SK-N-DZ (cell line): ENCODE measurements around the gene TPM4.
"Not testable (repeated sequence)": the region's sequence is repeated elsewhere in the genome, so short reads cannot be mapped to it uniquely, and the experiment has no call there.

Experiments
- DNase-seq: peaks from one replicate; pipeline ENCODE4 v3.0.0-alpha.2; 2015; ENCODE audit warnings: low spot score

Gene TPM4

GRCh38 chr19:16095071-16095571, 18.8 kb downstream of the TPM4 start:
- no peak for DNase-seq

- no peak for DNase-seq
Measured at GRCh38 chr19:16096280-16096855, 20.1 kb downstream of the TPM4 start.

GRCh38 chr19:16098416-16098768, 22.1 kb downstream of the TPM4 start:
- no peak for DNase-seq

- DNase-seq = no peak
Measured at GRCh38 chr19:16098821-16099220, 22.5 kb downstream of the TPM4 start.

- DNase-seq = not testable (repeated sequence)
Measured at GRCh38 chr19:16099314-16099965, 23.1 kb downstream of the TPM4 start.

GRCh38 chr19:16100524-16100923, 24.2 kb downstream of the TPM4 start:
- no peak for DNase-seq

- no peak for DNase-seq
Measured at GRCh38 chr19:16104722-16105121, 28.4 kb downstream of the TPM4 start.

GRCh38 chr19:16106121-16106520, 29.8 kb downstream of the TPM4 start:
- DNase-seq = no peak

- DNase-seq = peak; percentile 98
Measured at GRCh38 chr19:16111160-16111908, 35.0 kb downstream of the TPM4 start, which contains the start of gene RAB8A. TSS of gene RAB8A (plus strand) at chr19:16111889. CDS start at chr19:16111902, 13 bp downstream.

GRCh38 chr19:16111909-16112752, 35.8 kb downstream of the TPM4 start:
- no peak for DNase-seq

GRCh38 chr19:16112778-16113177, 36.5 kb downstream of the TPM4 start:
- DNase-seq = no peak

- no peak for DNase-seq
Measured at GRCh38 chr19:16113727-16114126, 37.4 kb downstream of the TPM4 start.

GRCh38 chr19:16115301-16116039, 39.2 kb downstream of the TPM4 start:
- no peak for DNase-seq

GRCh38 chr19:16116067-16116466, 39.8 kb downstream of the TPM4 start:
- no peak for DNase-seq

GRCh38 chr19:16117594-16118033, 41.3 kb downstream of the TPM4 start:
- no peak for DNase-seq

- no peak for DNase-seq
Measured at GRCh38 chr19:16118489-16119033, 42.3 kb downstream of the TPM4 start.

- DNase-seq = not testable (repeated sequence)
Measured at GRCh38 chr19:16119075-16119857, 43.0 kb downstream of the TPM4 start.

GRCh38 chr19:16121141-16121540, 44.8 kb downstream of the TPM4 start:
- no peak for DNase-seq

GRCh38 chr19:16121967-16122366, 45.7 kb downstream of the TPM4 start:
- DNase-seq = no peak

- no peak for DNase-seq
Measured at GRCh38 chr19:16124953-16125352, 48.7 kb downstream of the TPM4 start.
